ENCODE measurements around the gene PCNA. TPM values are rescaled to one million over a fixed set of nuclear protein-coding genes. Genes with fewer than 3 reads are reported as not detected.

The PCNA gene
- total RNA-seq = 18.7 TPM

DNA sequence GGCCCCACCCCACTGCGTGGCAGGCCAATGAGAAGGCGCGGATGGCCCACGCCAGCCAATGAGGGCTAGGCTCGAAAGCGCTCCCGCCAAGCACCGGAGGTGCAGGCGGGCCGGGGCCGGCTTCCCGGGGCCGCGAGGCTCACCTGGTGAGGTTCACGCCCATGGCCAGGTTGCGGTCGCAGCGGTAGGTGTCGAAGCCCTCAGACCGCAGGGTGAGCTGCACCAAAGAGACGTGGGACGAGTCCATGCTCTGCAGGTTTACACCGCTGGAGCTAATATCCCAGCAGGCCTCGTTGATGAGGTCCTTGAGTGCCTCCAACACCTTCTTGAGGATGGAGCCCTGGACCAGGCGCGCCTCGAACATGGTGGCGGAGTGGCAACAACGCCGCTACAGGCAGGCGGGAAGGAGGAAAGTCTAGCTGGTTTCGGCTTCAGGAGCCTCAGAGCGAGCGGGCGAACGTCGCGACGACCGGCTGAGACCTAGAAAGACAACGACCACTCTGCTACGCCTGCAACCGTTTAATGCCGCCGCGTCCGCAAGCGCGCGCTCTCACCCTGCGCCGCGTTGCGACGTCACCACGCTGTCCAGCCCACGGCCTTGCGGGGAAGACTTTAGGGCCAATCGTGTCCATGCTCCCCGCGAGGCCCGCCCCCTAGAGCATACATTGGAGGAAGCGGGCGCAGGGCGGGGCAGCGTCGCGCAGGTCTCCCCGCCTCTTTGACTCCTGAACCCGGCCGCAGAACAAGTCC lies at the start of gene PCNA:
PCNA (minus strand) TSS at position 524 of the 750 bp plus-strand sequence; CDS start at position 364, 160 bp downstream.
- Histone ChIP-seq H3K9me3 (ENCODE audit: low read depth, low read length) (no peaks in the 10 kb centered on the region), H3K4me3 (ENCODE audit: low read length) (peak within 1 kb of the TSS; percentile 89), H3K4me1 (ENCODE audit: insufficient read depth, low read length) (peaks cover 17% of the 10 kb centered on the region), H3K27me3 (ENCODE audit: insufficient read depth, low read length) (no peaks in the 10 kb centered on the region)

DNA sequence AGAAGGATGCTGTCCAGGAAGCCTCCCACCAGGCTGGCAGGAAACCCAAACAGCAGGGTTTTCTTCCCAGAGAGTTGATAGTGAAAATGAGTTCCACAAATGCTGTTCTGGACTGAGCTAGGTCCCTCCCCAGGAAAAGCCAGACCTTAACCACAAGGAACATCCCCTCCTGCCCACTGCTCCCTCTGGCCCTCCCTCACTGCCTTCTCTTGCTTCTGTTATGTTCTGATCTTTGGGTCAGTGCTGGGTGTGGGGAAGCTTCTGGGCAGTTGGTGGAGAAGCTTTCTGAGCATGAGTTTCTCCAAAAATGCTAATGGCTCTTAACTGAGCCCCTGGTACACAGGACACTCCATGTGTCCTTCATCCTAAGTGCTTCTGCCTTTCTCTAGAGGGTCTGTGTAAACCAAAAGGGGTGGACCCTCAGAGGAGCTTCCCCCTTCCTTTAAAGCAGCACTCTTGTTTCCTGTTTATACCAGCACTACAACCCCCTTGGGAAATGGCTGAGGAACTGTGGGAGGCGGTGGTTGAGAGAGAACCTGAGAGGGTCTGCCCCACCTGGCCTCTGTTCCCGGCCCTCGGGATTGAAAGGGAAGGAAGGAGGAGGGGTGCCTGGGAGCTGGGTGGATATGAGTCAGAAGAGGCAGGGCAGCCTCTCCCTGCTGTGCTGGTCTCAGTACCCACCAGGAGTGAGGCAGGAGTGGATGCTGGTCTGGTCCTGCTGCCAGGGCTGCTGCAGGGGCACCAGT lies 49.1 kb upstream of the PCNA start:
- Histone ChIP-seq H3K4me1 (ENCODE audit: insufficient read depth, low read length) (peaks cover 47% of the 10 kb centered on the region), H3K27me3 (ENCODE audit: insufficient read depth, low read length) (no peaks in the 10 kb centered on the region), H3K9me3 (ENCODE audit: low read depth, low read length) (no peaks in the 10 kb centered on the region), H3K4me3 (ENCODE audit: low read length) (no peak overlapping the region)

DNA sequence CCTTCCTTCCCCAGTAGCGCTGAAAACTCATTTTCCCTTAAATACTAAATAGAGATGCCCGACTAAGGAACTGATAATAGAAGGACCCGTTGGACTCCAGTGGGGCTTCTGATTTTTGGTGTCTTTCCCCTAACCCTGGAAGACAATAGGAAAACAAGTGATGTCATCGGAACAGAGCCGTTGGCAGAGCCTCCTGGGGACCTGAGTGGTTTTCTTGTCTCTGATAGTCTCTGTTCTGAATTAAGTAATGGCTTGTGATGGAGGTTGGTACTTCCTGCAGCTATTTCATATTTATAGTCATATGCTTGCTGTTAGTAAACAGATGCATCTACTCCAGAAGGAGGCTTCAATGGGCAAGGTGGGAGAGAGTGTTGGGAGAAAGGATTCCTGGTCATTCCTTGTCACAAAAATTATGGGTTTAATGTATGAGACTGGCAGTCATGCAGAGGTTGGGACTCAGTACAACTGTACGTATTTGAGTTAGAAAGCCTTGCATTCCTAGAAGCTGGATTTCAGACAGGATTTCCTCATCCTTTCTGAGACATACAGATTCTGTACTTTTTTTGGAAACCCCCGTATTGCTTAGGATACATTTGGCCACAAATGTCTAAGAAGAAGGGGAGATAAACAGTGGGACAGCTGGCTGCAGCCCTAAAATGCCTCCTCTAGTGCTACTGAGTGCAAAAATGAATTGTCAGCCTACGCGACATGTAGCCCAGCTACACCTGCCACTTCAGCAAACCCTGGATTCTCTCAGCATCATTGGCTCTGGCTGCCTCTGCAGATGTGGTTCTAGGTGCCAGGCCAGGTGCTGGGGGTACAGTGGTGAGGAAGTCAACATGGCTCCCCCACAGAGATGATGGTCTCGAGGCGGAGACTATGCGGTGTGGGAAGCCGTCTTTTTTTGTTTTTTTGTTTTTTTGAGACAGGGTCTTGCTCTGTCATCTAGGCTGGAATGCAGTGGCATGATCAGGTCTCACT lies 45.2 kb upstream of the PCNA start:
- Histone ChIP-seq H3K4me3 (ENCODE audit: low read length) (no peak overlapping the region), H3K4me1 (ENCODE audit: insufficient read depth, low read length) (peaks cover 61% of the 10 kb centered on the region), H3K9me3 (ENCODE audit: low read depth, low read length) (no peaks in the 10 kb centered on the region), H3K27me3 (ENCODE audit: insufficient read depth, low read length) (no peaks in the 10 kb centered on the region)

DNA sequence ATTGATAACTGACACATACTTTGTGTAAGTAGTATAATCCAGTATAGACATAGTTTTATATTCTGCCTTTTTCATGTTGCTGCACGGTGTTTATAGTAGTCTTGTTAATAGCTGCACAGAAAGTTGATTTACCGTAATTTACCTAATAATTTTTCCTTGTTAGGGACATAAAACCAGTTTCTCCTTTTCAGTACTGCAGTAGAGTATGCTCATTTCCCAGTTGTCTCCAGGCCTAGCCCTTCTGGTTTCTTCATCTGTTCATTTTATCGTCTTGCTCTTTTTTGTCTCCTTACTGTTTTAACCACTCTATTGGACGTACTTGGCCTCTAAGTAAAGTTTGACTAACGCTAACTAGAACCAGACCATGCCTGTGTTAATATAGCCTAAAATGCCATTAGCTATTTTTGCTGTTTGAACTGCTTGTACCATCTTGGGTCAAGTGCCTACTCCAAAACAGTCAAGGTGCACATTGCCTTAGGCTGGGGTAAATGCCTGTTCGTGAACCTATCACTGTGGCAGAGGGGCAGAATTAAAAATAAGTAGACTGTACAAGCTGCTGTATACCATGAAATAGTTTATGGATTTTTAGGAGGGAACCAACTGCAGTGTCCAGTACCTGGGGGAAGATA lies 41.9 kb upstream of the PCNA start:
- no peaks in the 10 kb centered on the region for H3K9me3 ChIP-seq (ENCODE audit: low read depth, low read length)
- H3K4me3 ChIP-seq (ENCODE audit: low read length) = no peak overlapping the region
- H3K27me3 ChIP-seq (ENCODE audit: insufficient read depth, low read length) = no peaks in the 10 kb centered on the region
- peaks cover 33% of the 10 kb centered on the region for H3K4me1 ChIP-seq (ENCODE audit: insufficient read depth, low read length)

DNA sequence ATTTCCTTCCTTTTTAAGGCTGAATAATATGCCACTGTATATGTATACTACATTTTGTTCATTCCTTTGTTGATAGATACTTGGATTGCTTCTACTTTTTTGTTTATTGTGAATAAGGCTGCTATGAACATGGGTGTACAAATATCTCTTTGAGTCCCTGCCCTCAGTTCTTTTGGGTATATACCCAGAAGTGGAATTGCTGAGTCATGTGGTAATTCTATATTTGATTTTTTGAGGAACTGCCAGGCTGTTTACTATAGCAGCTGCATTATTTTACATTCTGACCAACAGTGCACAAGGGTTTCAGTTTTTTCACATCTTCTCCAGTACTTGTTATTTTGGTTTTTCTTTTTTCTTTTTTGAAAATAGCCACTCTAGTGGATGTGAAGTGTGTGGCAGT lies 41.1 kb upstream of the PCNA start:
- H3K4me1 ChIP-seq (ENCODE audit: insufficient read depth, low read length) = peaks cover 40% of the 10 kb centered on the region
- H3K4me3 ChIP-seq (ENCODE audit: low read length) = no peak overlapping the region
- H3K9me3 ChIP-seq (ENCODE audit: low read depth, low read length) = no peaks in the 10 kb centered on the region
- H3K27me3 ChIP-seq (ENCODE audit: insufficient read depth, low read length) = no peaks in the 10 kb centered on the region

DNA sequence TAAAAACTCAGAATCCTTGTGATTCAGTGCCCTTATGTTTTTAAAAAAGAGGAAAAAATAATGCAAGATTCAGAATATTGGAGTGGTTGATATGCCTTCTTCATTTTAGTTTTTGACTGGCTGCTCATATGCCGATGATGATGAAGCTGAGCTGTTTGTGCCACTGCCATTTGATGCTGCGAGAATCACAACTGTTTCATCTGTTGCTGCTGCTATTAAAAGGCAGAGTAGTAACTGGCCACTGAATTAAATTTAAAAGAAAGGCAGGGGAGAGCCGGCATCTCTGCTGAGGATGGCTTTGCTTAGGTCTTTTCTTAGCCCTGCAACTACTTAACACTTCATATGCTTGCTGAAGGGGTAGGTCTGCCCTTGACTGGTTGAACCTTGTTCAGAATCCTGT lies 40.2 kb upstream of the PCNA start:
- H3K4me3 ChIP-seq (ENCODE audit: low read length) = no peak overlapping the region
- H3K27me3 ChIP-seq (ENCODE audit: insufficient read depth, low read length) = no peaks in the 10 kb centered on the region
- peaks cover 40% of the 10 kb centered on the region for H3K4me1 ChIP-seq (ENCODE audit: insufficient read depth, low read length)
- no peaks in the 10 kb centered on the region for H3K9me3 ChIP-seq (ENCODE audit: low read depth, low read length)

DNA sequence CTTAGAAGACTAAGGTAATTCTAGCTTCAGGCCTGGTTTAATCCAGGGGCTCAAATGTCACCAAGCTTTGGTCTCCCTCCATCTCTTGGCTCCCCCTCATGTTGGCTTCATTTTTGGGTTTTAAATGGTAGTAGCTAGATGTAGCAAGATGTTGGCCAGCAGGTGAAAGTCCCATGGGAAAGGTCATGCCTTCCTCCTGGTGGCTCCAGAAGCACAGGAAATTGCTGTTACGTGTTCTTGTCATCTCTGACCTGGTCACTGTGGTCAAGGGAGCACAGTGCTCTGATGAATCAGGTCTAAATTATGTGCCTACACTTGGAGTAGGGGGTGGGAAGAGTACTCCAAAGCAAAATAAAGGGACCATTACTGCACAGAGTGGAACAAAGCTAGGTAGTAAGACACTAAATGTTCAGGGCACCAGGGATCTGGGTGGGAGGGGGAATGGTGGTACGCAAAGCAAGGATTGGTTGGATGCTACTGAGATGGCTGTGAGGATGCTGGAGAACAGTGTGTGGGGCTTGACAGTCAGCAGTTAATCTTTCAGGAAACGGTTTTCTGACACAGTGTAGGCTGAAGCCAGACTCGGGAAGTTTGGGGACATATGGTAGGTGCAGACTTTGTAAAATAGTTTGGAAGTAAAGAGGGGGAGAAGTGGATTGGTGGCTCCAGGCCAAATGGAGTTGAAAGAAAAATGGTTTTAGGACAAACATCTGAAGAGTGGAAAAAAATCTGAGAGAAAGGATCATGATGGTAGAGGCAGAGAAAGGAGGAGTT lies 37.1 kb upstream of the PCNA start:
- no peaks in the 10 kb centered on the region for H3K9me3 ChIP-seq (ENCODE audit: low read depth, low read length)
- H3K4me1 ChIP-seq (ENCODE audit: insufficient read depth, low read length) = peaks cover 38% of the 10 kb centered on the region
- no peak overlapping the region for H3K4me3 ChIP-seq (ENCODE audit: low read length)
- H3K27me3 ChIP-seq (ENCODE audit: insufficient read depth, low read length) = no peaks in the 10 kb centered on the region

DNA sequence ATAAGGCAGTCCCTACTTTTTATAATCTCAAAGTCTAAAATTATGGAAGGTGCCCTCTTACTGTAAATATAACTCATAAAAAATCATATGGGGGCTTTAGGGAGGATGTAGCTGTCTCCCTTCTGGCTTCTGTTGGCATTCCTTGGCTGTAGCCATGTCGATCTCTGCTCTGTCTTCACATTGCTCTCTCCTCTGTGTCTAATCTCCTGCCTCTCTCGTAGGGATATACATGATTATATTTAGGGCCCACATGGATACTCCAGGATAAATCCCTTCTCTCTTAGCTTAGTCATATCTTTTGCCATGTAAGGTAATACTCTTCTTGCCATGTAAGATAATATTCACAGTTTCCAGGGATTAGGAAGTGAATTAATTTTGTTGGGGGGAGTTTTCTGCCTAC lies 35.6 kb upstream of the PCNA start:
- Histone ChIP-seq H3K4me1 (ENCODE audit: insufficient read depth, low read length) (peaks cover 32% of the 10 kb centered on the region), H3K4me3 (ENCODE audit: low read length) (no peak overlapping the region), H3K27me3 (ENCODE audit: insufficient read depth, low read length) (no peaks in the 10 kb centered on the region), H3K9me3 (ENCODE audit: low read depth, low read length) (no peaks in the 10 kb centered on the region)

DNA sequence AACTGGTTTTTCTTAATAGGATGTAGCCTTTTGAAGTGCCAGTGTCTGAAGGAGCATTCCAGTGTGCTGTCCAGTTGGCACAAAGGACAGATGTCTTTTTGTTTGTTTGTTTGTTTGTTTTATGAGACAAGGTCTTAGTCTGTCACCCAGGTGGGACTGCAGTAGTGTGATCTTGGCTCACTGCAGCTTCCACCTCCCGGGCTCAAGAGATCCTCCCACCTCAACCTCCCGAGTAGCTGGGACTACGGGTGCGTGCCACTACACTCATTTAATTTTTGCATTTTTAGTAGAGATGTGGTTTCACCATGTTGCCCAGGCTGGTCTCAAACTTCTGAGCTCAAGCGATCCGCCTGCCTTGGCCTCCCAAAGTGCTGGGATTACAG lies 34.8 kb upstream of the PCNA start:
- Histone ChIP-seq H3K4me1 (ENCODE audit: insufficient read depth, low read length) (peaks cover 31% of the 10 kb centered on the region), H3K27me3 (ENCODE audit: insufficient read depth, low read length) (no peaks in the 10 kb centered on the region), H3K9me3 (ENCODE audit: low read depth, low read length) (no peaks in the 10 kb centered on the region), H3K4me3 (ENCODE audit: low read length) (no peak overlapping the region)

DNA sequence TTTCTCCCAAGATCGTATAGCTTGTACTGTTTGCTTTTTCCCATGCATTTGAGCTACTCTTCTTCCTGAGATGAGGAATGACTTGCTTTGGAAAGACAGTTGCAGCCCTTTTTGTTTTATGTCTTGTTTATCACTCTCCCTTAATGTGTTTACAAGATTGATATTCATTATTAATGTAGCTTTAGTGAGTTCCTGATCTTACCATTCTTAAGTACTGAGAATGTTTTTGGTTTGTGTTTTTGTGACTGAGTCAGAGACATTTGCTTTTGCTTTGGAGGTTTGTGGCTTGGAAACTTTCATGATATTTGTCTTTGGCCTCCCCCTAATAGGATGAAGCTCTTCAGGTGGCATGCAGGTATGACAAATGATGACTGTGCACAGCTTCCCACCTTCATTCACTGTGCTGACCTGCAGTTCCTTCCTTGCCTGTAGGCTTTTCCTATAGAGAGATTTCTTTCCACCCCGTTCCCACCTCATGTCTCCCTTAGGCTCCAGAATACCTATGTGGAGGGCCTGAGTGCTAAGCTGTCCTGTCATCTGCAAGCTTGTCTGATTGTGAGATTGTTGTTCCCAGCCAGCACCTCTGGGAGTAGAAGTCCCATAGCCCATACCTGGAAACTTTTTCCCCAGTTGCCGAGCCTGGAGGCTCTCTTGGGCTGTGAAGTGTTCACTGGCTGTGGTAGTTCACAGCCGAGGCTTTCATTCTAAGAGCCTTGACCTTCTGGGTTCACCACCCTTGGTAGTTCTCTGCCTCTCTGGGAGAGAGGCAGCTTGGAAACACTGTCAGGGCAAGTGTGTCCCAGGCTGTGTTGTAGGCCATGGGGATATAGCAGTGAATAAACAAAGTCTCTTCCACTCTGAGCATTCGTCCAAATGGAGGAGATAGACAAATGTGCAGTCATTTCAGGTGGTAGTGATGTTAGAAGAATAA lies 34.1 kb upstream of the PCNA start:
- no peaks in the 10 kb centered on the region for H3K27me3 ChIP-seq (ENCODE audit: insufficient read depth, low read length)

DNA sequence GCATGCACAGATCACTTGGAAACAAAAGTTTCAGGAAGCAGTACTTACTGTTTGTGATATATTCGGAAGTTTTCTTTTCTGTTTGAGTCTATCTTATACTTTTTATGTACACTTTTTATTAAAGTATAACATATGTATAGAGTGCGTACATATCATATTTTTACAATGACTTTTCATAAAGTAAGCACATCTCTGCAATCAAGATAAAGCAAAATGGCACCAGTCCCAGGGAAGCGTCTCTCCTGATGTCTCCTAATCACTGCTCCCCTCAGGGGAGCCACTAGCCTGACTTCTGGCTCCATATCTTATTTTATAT lies 33.4 kb upstream of the PCNA start:
- Histone ChIP-seq H3K4me1 (ENCODE audit: insufficient read depth, low read length) (peaks cover 40% of the 10 kb centered on the region), H3K9me3 (ENCODE audit: low read depth, low read length) (no peaks in the 10 kb centered on the region), H3K27me3 (ENCODE audit: insufficient read depth, low read length) (no peaks in the 10 kb centered on the region), H3K4me3 (ENCODE audit: low read length) (no peak overlapping the region)

More for the DNA sequence above, 34.1 kb upstream of the PCNA start:
- Histone ChIP-seq H3K4me3 (ENCODE audit: low read length) (no peak overlapping the region), H3K4me1 (ENCODE audit: insufficient read depth, low read length) (peaks cover 32% of the 10 kb centered on the region), H3K9me3 (ENCODE audit: low read depth, low read length) (no peaks in the 10 kb centered on the region)

DNA sequence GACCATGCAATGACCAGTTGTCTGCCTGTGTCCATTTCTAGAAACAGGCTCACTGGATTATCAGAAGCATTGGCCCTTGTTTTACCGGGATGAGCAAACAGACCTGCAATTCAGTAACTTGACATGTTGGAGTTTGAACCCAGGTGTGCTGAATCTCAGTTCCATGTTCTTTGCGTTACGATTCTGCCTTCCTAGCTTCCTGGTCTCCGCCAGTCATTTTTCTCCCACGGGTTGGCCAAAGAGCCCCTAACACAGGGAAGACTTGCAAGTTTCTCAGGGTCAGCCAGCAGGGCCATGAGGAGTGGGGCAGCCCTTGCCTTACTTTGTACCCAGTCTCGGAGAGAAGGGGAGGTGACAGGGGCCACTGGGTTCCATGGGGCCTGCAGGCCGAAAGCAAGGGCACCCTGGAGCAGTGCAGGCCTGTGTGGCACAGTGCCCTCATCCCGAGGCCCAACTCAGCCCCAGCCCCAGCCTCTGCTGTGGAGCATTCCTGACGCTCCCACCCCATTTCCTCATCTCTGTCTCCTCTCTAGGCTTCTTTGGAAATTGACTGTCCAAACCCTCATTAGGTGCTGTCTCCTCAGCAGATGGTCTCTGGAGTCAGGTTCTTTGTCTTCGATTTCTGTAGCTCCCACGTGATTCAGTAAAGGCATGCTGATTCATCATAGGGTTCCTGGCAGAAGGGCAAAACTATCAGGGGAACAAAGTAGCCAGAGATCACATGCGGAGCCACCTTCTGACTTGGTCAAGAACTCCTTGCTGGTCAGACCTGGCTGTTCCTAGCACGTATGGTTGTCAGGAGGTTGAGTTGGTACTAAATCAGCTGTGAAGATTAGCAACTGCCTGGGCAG lies 30.7 kb upstream of the PCNA start:
- no peaks in the 10 kb centered on the region for H3K9me3 ChIP-seq (ENCODE audit: low read depth, low read length)
- H3K4me3 ChIP-seq (ENCODE audit: low read length) = no peak overlapping the region
- H3K27me3 ChIP-seq (ENCODE audit: insufficient read depth, low read length) = no peaks in the 10 kb centered on the region
- peaks cover 57% of the 10 kb centered on the region for H3K4me1 ChIP-seq (ENCODE audit: insufficient read depth, low read length)

DNA sequence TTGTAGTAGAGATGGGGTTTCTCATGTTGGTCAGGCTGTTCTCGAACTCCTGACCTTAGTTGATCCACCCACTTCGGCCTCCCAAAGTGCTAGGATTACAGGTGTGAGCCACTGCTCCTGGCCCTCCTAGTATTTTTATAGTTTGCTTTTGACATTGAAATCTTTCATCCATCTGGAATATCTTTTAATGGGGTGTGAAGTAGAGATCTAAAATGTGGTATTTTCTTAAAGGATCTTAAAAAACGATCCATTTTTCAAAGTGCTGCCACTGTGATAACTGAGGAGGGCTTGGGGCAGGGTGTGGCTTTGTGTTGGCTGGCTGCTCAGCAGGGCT lies 30.1 kb upstream of the PCNA start:
- H3K4me1 ChIP-seq (ENCODE audit: insufficient read depth, low read length) = peaks cover 63% of the 10 kb centered on the region
- no peaks in the 10 kb centered on the region for H3K9me3 ChIP-seq (ENCODE audit: low read depth, low read length)
- H3K27me3 ChIP-seq (ENCODE audit: insufficient read depth, low read length) = no peaks in the 10 kb centered on the region
- H3K4me3 ChIP-seq (ENCODE audit: low read length) = no peak overlapping the region
